ENCODE data around the gene FOXP1.
A peak's percentile ranks its signal among the peaks of the same experiment; 100 is the strongest.

The FOXP1 gene

GRCh38 chr3:71120012-71120411 lies 463.5 kb downstream of the FOXP1 start:
- DNase-seq, result no peak

GRCh38 chr3:71119171-71119570 lies 464.4 kb downstream of the FOXP1 start:
- no peak for DNase-seq

GRCh38 chr3:71118436-71118835 lies 465.1 kb downstream of the FOXP1 start:
- no peak for DNase-seq

- DNase-seq, result no peak
Measured at GRCh38 chr3:71117572-71118247, 465.8 kb downstream of the FOXP1 start.

GRCh38 chr3:71114610-71115009 lies 468.9 kb downstream of the FOXP1 start:
- no peak for DNase-seq

GRCh38 chr3:71112576-71112975 lies 471.0 kb downstream of the FOXP1 start:
- DNase-seq, result no peak

- no peak for DNase-seq
Measured at GRCh38 chr3:71111784-71112440, 471.6 kb downstream of the FOXP1 start.

GRCh38 chr3:71110385-71111222 lies 472.9 kb downstream of the FOXP1 start:
- DNase-seq, result no peak

GRCh38 chr3:71109977-71110285 lies 473.6 kb downstream of the FOXP1 start:
- DNase-seq, result no peak

GRCh38 chr3:71109241-71109976 lies 474.1 kb downstream of the FOXP1 start:
- no peak for DNase-seq

GRCh38 chr3:71107926-71108325 lies 475.6 kb downstream of the FOXP1 start:
- no peak for DNase-seq

GRCh38 chr3:71104976-71105375 lies 478.6 kb downstream of the FOXP1 start:
- no peak for DNase-seq

- DNase-seq, result no peak
Measured at GRCh38 chr3:71104556-71104955, 479.0 kb downstream of the FOXP1 start.

- DNase-seq, result no peak
Measured at GRCh38 chr3:71104121-71104541, 479.4 kb downstream of the FOXP1 start.

- DNase-seq, result peak in 2 of 14 donors; percentile 12 to 15
Measured at GRCh38 chr3:71103430-71103921, 480.1 kb downstream of the FOXP1 start.

GRCh38 chr3:71102111-71102983 lies 481.2 kb downstream of the FOXP1 start:
- DNase-seq, result no peak

GRCh38 chr3:71101626-71102025 lies 481.9 kb downstream of the FOXP1 start:
- DNase-seq, result no peak

- DNase-seq, result no peak
Measured at GRCh38 chr3:71101014-71101413, 482.5 kb downstream of the FOXP1 start.

GRCh38 chr3:71099997-71100719 lies 483.4 kb downstream of the FOXP1 start:
- DNase-seq, result no peak

- DNase-seq, result no peak
Measured at GRCh38 chr3:71097557-71097956, 486.0 kb downstream of the FOXP1 start.
